ENCODE data around the gene EGFR. TPM values are rescaled to one million over a fixed set of nuclear protein-coding genes. Genes with fewer than 3 reads are reported as not detected.

Gene EGFR
- total and polyA plus RNA-seq, 2 donors (not counting 1 experiment from before 2014, with no cell fraction given) = 55.3 to 62.8 TPM

DNA sequence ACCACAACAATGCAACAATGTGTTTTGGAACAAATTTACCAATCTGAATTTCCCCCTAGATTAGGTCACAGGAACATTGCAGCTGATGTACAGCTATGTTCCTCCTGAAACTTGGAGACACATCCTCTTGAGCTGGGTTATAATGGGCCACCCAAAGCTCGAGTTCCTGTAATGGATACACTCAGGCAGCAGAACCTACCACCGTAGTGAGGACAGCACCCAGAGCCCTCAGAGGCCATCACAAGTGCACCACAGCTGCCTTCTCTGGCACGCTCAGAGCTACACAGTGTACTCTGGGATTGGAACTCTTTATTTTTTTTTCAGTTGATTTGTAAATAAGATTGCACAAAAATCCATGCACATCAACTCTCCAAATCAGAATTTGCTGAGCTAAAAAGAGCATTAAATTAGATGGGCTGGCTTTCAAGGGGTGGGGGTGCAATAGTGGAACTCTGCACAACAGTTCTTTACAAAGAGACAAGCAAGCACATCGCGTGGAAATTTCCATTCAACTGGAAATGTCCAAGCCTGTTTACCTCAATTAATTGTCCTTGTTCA, 56.7 kb downstream of the EGFR start:
- peak overlapping the region; percentile 88 for H3K27ac ChIP-seq (ENCODE audit: insufficient read depth, low read length)
- H2AFZ ChIP-seq (ENCODE audit: low read length) = no peak overlapping the region
- H3K79me2 ChIP-seq (ENCODE audit: control insufficient read depth, insufficient read depth, low read length) = peaks cover 76% of the 10 kb centered on the region
- H3K9me3 ChIP-seq (ENCODE audit: control insufficient read depth, insufficient read depth, low read depth, low read length) = no peaks in the 10 kb centered on the region
- no peak overlapping the region for H3K9ac ChIP-seq (ENCODE audit: insufficient read depth, low read length)
- no peaks in the 10 kb centered on the region for H3K36me3 ChIP-seq (ENCODE audit: control insufficient read depth, insufficient read depth, low read length)
- H3K4me1 ChIP-seq (ENCODE audit: control insufficient read depth, extremely low read depth, insufficient read depth, low read length) = peaks cover 26% of the 10 kb centered on the region
- no peak for DNase-seq (ENCODE audit: low read depth in 2 of 2)
- no peaks in the 10 kb centered on the region for H4K20me1 ChIP-seq (ENCODE audit: control insufficient read depth, extremely low read depth, insufficient read depth, low read length)
- H3K27me3 ChIP-seq (ENCODE audit: control insufficient read depth, insufficient read depth, low read length) = no peaks in the 10 kb centered on the region
- H3K4me3 ChIP-seq (replicated peaks in 1 of 4; ENCODE audit: control extremely low read depth in 1 of 4, insufficient read depth in 1 of 4, low read depth in 3 of 4, low read length in 4 of 4) = no peak overlapping the region
- no peak for TF ChIP-seq EZH2 (IDR thresholded peaks at IDR 0.05; ENCODE audit: low read length, missing control alignments)
- no peak for TF ChIP-seq CTCF (conservative IDR thresholded peaks at IDR 0.05 in 1 of 2, IDR thresholded peaks at IDR 0.05 in 1 of 2; ENCODE audit: low read depth in 1 of 2, low read length in 2 of 2)
- no peak overlapping the region for H3K4me2 ChIP-seq (ENCODE audit: extremely low read depth, insufficient read depth, low read length)

DNA sequence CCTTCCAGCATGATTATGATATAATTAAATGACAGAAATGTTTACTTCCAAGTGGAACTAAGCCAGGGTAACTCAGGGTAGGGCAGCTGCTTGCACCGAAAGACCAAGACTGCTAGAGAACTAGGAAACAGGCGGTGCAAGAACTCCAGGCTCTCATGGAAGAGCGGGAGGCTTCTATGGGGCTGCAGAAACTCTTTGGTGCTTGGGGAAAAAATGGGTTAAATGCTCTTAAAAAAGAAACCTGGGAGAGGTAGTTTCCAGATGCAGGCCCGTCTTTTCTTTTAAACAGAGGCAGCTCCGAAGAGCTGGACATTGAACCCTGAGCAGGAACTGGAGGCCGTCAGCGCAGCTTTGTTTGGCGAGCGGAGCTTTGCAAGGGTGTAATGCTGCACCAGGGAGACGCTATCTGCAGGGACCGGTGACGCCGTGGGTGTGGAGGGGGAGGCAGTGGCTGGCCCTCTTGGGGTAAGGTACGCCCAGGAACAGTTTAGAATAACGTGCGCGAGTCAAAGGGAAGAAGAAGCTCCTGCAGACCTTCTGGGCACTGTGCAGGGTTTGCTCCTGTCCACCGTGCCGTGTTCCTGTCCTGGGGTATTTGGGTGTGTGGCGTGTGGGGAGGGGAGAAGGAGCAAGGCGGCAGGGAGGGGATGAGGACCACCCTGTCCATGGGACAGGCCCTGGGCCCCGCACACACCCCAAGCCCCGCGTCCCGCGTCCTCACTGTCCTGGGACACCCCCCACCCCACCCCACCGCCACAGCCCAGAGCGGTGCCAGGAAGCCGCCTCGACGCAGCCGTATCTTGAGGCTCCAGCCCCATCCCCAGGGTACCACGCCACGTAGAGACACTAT, 59.0 kb downstream of the EGFR start:
- H3K9ac ChIP-seq (ENCODE audit: insufficient read depth, low read length) = no peak overlapping the region
- H3K27ac ChIP-seq (ENCODE audit: insufficient read depth, low read length) = no peak overlapping the region
- no peaks in the 10 kb centered on the region for H3K9me3 ChIP-seq (ENCODE audit: control insufficient read depth, insufficient read depth, low read depth, low read length)
- H3K4me2 ChIP-seq (ENCODE audit: extremely low read depth, insufficient read depth, low read length) = peak overlapping the region; percentile 10
- H3K27me3 ChIP-seq (ENCODE audit: control insufficient read depth, insufficient read depth, low read length) = no peaks in the 10 kb centered on the region
- peaks cover 83% of the 10 kb centered on the region for H3K79me2 ChIP-seq (ENCODE audit: control insufficient read depth, insufficient read depth, low read length)
- TF ChIP-seq CTCF (conservative IDR thresholded peaks at IDR 0.05 in 1 of 2, IDR thresholded peaks at IDR 0.05 in 1 of 2; ENCODE audit: low read depth in 1 of 2, low read length in 2 of 2) = no peak
- no peak for TF ChIP-seq EZH2 (IDR thresholded peaks at IDR 0.05; ENCODE audit: low read length, missing control alignments)
- no peaks in the 10 kb centered on the region for H3K36me3 ChIP-seq (ENCODE audit: control insufficient read depth, insufficient read depth, low read length)
- no peak overlapping the region for H3K4me3 ChIP-seq (replicated peaks in 1 of 4; ENCODE audit: control extremely low read depth in 1 of 4, insufficient read depth in 1 of 4, low read depth in 3 of 4, low read length in 4 of 4)
- DNase-seq (ENCODE audit: low read depth in 2 of 2) = peak in 1 of 2 donors; percentile 40
- H2AFZ ChIP-seq (ENCODE audit: low read length) = no peak overlapping the region
- peaks cover 28% of the 10 kb centered on the region for H3K4me1 ChIP-seq (ENCODE audit: control insufficient read depth, extremely low read depth, insufficient read depth, low read length)
- H4K20me1 ChIP-seq (ENCODE audit: control insufficient read depth, extremely low read depth, insufficient read depth, low read length) = no peaks in the 10 kb centered on the region

DNA sequence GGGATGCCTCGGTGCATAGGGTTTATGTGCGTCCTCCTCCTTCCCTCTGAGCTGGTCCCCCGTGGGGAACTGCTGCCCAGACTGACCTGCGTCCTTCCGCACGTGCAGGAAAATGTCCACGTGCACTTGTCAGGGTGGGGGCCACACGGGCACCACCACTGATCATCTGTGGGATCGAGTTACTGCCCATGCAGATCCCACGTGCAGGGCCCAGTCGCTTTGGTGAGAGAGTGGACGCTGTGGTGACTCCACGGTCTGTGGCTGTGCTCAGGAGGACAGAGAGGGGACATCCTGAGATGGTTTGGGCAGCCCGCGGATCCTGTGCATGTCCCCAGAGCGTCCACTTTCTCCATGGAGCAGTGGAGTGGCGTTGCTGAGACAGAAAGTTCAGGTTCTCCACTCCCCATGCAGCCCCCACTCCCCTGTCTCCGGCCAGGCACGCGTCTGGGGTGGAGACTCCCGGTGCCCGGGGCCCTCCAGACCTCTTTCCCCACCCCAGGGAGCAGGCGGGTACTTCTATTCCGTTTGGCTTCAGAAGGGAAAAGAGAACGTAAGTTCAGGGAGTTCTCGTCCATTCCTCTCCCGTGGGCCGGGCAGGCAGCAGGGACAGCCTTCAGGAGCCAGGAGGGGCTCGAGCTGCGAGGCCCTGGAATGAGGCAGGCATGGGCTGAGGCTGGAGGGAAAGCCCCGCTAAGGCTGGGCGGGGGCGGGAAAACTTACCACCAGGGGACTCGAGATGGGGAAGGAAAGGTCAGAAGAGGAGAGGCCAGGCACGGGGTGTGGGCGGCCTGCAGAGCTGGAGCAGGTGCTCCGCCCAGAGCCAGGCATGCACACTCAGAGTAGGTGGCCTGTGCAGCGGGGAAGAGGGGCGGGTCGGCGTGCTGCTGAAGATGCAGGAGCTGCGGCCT, 59.9 kb downstream of the EGFR start:
- Histone ChIP-seq H3K79me2 (ENCODE audit: control insufficient read depth, insufficient read depth, low read length) (peaks cover 89% of the 10 kb centered on the region), H3K27ac (ENCODE audit: insufficient read depth, low read length) (no peak overlapping the region), H3K4me1 (ENCODE audit: control insufficient read depth, extremely low read depth, insufficient read depth, low read length) (peaks cover 21% of the 10 kb centered on the region), H3K9ac (ENCODE audit: insufficient read depth, low read length) (no peak overlapping the region), H2AFZ (ENCODE audit: low read length) (no peak overlapping the region), H3K36me3 (ENCODE audit: control insufficient read depth, insufficient read depth, low read length) (no peaks in the 10 kb centered on the region), H4K20me1 (ENCODE audit: control insufficient read depth, extremely low read depth, insufficient read depth, low read length) (no peaks in the 10 kb centered on the region), H3K9me3 (ENCODE audit: control insufficient read depth, insufficient read depth, low read depth, low read length) (no peaks in the 10 kb centered on the region), H3K4me3 (replicated peaks in 1 of 4; ENCODE audit: control extremely low read depth in 1 of 4, insufficient read depth in 1 of 4, low read depth in 3 of 4, low read length in 4 of 4) (no peak overlapping the region), H3K27me3 (ENCODE audit: control insufficient read depth, insufficient read depth, low read length) (no peaks in the 10 kb centered on the region), H3K4me2 (ENCODE audit: extremely low read depth, insufficient read depth, low read length) (no peak overlapping the region)
- TF ChIP-seq CTCF (conservative IDR thresholded peaks at IDR 0.05 in 1 of 2, IDR thresholded peaks at IDR 0.05 in 1 of 2; ENCODE audit: low read depth in 1 of 2, low read length in 2 of 2) = no peak
- no peak for TF ChIP-seq EZH2 (IDR thresholded peaks at IDR 0.05; ENCODE audit: low read length, missing control alignments)
- no peak for DNase-seq (ENCODE audit: low read depth in 2 of 2)

All from fibroblast of lung (primary cell).